GM19351 (cell line): ENCODE data around the gene LMNTD2.
"Not testable (repeated sequence)": the region's sequence is repeated elsewhere in the genome, so short reads cannot be mapped to it uniquely, and the experiment has no call there.

ENCODE experiments used
- ATAC-seq: cut with Tn5 transposase; IDR thresholded peaks from one replicate; pipeline ENCODE4 v1.9.1; 2021; ENCODE audit warnings: mild to moderate bottlenecking, moderate library complexity; ENCODE audit not compliant: unreplicated experiment

LMNTD2 gene

GRCh38 chr11:587546-587945 is 27.0 kb upstream of the LMNTD2 start:
- ATAC-seq: no peak

DNA sequence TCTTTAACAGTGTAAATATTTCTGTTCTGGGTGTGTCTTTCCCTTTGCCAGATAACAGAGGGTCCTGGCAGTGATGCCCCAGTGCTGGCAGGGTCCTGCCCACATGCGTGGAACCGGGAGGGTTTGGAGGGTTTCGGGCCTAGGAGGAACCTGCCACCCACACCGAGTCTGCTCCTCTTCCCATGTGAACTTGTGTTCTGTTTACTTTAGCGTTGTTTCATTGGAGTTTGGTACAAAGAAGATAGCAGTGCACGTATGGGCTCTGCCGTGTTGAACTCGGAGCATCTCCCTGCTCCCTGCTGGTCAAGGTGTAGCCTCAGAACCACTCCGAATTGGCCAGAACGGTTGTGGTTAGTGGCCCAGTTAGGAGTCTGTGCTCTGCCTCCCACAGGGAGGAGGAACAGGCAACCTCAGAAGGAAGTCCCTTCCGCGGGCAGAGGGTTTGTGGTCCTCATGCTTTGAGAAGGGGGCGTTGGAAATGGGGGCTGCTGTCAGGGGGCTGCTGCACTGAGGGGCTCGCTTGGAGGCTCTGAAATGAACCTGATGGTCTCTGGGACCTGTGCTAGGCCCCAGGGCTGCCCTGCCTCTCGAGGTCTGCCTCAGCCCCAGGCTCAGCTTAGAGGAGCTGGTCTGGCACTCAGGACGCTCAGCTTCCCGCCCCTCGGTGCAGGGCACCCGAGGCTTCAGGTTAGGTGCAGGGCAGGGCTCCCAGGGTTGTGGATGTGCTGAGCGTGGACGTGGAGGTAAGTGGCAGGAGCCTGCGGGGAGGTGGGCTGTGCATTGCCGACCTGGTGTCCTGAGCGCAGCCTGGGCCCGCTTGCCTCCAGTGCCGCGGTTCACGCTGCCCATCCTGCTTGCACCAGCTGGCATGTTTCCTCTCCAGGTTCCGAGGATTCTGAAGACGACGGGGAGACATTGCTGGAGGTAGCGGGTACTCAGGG is 26.1 kb upstream of the LMNTD2 start:
- ATAC-seq: no peak

DNA sequence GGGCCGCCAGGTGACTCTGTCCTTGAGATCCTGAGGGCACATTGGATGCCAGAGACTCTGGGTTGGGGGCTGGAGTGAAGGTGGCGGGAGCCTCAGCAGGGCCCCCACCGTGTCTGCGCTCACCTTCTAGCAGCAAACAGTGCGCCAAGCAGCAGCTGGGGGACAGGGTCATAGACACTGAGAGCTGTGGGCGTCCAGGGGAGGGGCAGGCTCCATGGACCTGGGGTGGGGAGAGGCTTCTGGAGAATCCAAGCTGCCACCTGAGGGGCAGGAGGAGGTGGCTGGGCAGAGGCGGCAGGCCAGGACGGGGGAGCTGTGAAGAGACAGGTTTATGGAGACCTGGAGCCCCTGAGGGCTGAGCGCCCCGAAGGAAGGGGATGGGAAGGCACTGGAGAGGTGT is 23.7 kb upstream of the LMNTD2 start:
- ATAC-seq: no peak

DNA sequence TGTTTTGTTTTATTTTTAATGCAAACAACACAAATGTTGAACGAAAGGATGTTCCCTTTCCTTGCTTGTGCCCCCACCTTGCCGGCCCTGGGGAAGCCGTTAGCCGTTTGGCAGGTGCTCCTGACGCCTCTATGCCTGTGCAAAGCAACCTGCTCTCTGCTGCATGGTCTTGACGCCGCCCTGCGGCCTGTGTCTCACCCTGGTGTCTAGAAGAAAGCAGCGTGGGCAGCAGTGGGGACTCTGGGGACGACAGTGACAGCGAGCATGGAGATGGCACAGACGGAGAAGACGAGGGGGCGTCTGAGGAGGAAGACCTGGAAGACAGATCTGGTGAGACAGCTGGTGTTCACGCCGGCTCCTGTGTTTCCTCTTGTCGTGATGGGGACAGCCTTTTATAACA is 21.2 kb upstream of the LMNTD2 start:
- ATAC-seq: no peak

- no peak for ATAC-seq
These were observed 20.8 kb upstream of the LMNTD2 start for GRCh38 chr11:581342-581741.

- ATAC-seq: no peak
These were observed 19.5 kb upstream of the LMNTD2 start for GRCh38 chr11:579830-580601.

- no peak for ATAC-seq
These were observed 17.9 kb upstream of the LMNTD2 start for GRCh38 chr11:578276-579035.

GRCh38 chr11:577611-577894 is 17.0 kb upstream of the LMNTD2 start:
- no peak for ATAC-seq

- no peak for ATAC-seq
These were observed 16.5 kb upstream of the LMNTD2 start for GRCh38 chr11:576811-577610.

- peak; percentile 86 for ATAC-seq
These were observed 15.6 kb upstream of the LMNTD2 start, which contains the start of gene PHRF1 for GRCh38 chr11:575996-576768. PHRF1 (plus strand) TSS chr11:576470; CDS start chr11:581513, 5,043 bp downstream.

DNA sequence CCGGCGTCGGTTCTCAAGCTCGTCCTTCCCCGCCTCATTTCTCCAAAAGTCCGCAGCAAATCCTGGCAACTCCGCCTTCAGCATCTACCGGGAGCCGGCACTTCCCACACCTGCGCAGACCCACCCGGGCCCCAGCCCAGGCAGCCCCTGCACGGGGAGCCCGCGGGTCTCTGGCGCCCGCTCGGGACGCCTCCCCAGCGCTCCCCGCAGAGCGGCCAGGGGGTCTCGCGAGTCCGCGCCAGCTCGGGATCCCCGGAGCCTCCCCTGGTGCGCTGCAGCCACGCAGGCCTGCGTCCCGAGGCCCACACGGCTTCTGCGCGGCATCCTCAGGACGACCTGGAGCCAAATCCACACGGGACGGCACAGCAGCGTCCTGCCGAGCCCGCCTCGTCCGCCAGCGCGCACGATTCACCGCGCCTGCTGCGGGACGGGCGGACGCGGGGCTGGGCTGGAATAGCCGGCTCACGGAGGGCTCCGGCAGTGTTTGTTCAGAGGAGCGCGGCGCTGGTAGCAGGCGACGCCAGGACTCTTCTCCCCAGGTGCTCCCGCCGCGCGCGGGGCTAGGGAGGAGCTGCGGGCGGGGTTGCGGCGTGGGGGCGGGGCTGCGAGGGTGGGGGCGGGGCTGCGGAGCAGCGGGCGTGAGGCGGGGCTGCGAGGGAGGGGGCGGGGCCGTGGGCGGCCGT is 14.9 kb upstream of the LMNTD2 start:
- ATAC-seq: peak; percentile 32

GRCh38 chr11:574632-575312 is 14.2 kb upstream of the LMNTD2 start:
- no peak for ATAC-seq

DNA sequence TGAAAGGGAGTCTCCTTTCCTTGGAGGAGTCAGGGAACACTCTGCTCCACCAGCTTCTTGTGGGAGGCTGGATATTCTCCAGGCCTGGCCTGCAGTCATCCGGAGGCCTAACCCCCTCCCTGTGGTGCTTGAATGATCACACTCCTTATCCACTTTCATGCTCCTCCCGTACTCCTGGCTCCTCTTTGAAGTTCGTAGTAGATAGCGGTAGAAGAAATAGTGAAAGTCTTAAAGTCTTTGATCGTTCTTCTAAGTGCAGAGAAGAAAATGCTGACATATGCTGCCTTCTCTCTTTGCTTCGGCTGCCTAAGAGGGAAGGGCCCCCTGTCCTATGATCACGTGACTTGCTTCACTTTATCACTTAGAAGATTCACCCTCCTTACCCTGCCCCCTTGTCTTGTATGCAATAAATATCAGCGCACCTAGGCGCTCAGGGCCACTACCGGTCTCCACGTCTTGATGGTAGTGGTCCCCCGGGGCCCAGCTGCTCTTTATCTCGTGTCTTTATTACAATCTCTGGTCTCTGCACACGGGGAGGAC is 13.6 kb upstream of the LMNTD2 start:
- not testable (repeated sequence) for ATAC-seq

GRCh38 chr11:573146-573759 is 12.7 kb upstream of the LMNTD2 start:
- ATAC-seq: no peak

GRCh38 chr11:571802-572185 is 11.3 kb upstream of the LMNTD2 start:
- no peak for ATAC-seq

GRCh38 chr11:569158-569885 is 8.8 kb upstream of the LMNTD2 start:
- ATAC-seq: no peak
